IMR-90 (cell line): ENCODE results near the gene C14orf180.

Experiments
- BHLHE40 ChIP-seq: fragments of 150-350 bp; IDR thresholded peaks from 2 replicates; pipeline ENCODE4 v1.6.1; 2016; ENCODE audit warnings: mild to moderate bottlenecking, low read depth, low read length
- CEBPB ChIP-seq: IDR thresholded peaks from 2 replicates; pipeline ENCODE4 v1.6.1; 2012; ENCODE audit warnings: low read depth, low read length, improper control_type of control experiment
- CTCF ChIP-seq: conservative IDR thresholded peaks from 2 replicates; pipeline ENCODE4 v1.5.1; 2012; ENCODE audit warnings: mild to moderate bottlenecking, low read depth, low read length, improper control_type of control experiment
- FOS ChIP-seq: fragments of 150-350 bp; IDR thresholded peaks from 2 replicates; pipeline ENCODE4 v1.6.1; 2016; ENCODE audit warnings: low read depth, low read length
- MAFK ChIP-seq: IDR thresholded peaks from 2 replicates; pipeline ENCODE4 v1.6.1; 2012; ENCODE audit warnings: low read depth, low read length, improper control_type of control experiment
- MAZ ChIP-seq: IDR thresholded peaks from 2 replicates; pipeline ENCODE4 v1.6.1; 2012; ENCODE audit warnings: low read depth, mild to moderate bottlenecking, low read length, improper control_type of control experiment, moderate library complexity, borderline replicate concordance
- MXI1 ChIP-seq: IDR thresholded peaks from 2 replicates; pipeline ENCODE4 v1.6.1; 2012; ENCODE audit warnings: low read depth, mild to moderate bottlenecking, low read length, moderate library complexity, borderline replicate concordance
- POLR2A ChIP-seq: IDR thresholded peaks from 2 replicates; pipeline ENCODE4 v1.6.1; 2012; ENCODE audit warnings: mild to moderate bottlenecking, low read depth, low read length
- RAD21 ChIP-seq: IDR thresholded peaks from 2 replicates; pipeline ENCODE4 v1.6.1; 2012; ENCODE audit warnings: low read length, improper control_type of control experiment
- RCOR1 ChIP-seq: IDR thresholded peaks from 2 replicates; pipeline ENCODE4 v1.6.1; 2012; ENCODE audit warnings: mild to moderate bottlenecking, low read length, improper control_type of control experiment; ENCODE audit not compliant: insufficient replicate concordance
- RFX5 ChIP-seq: IDR thresholded peaks from 2 replicates; pipeline ENCODE4 v1.8.0; 2012; ENCODE audit warnings: low read depth, mild to moderate bottlenecking, low read length, moderate library complexity
- SMC3 ChIP-seq: fragments of 150-350 bp; IDR thresholded peaks from 2 replicates; pipeline ENCODE4 v1.6.1; 2016; ENCODE audit warnings: low read depth, mild to moderate bottlenecking, antibody characterized with exemption, low read length, moderate library complexity
- USF2 ChIP-seq: fragments of 150-350 bp; IDR thresholded peaks from 2 replicates; pipeline ENCODE4 v1.6.1; 2017; ENCODE audit warnings: mild to moderate bottlenecking, antibody characterized with exemption, low read length, low read depth

- no peak for TF ChIP-seq CTCF
- TF ChIP-seq POLR2A: no peak
- no peak for TF ChIP-seq SMC3
- TF ChIP-seq CEBPB: no peak
- TF ChIP-seq MXI1: no peak
- TF ChIP-seq RCOR1: no peak
- no peak for TF ChIP-seq MAZ
- TF ChIP-seq BHLHE40: no peak
- TF ChIP-seq USF2: no peak
- no peak for TF ChIP-seq RAD21
- no peak for TF ChIP-seq FOS
- TF ChIP-seq MAFK: no peak
- no peak for TF ChIP-seq RFX5
These were observed 5.6 kb upstream of the C14orf180 start for GRCh38 chr14:104573930-104574329.
